Measurements from ENCODE around the gene IL26.

GRCh38 chr12:68271346-68271745 lies 45.7 kb upstream of the IL26 start:
- TF ChIP-seq CTCF (IDR thresholded peaks at IDR 0.05; ENCODE audit: insufficient read depth, low read depth, low read length) (no peak), EZH2 (IDR thresholded peaks at IDR 0.05; ENCODE audit: insufficient read depth, low read length) (no peak)
